ENCODE results near the gene EXOSC7. TPM values are rescaled to one million over a fixed set of nuclear protein-coding genes. Genes with fewer than 3 reads are reported as not detected.

EXOSC7 gene
- total and polyA plus RNA-seq, 2 of the 4 experiments (the other 2 are of a cell fraction): 61.6 to 62.2 TPM

- no peak overlapping the region for H3K56ac ChIP-seq (ENCODE audit: extremely low read depth, insufficient read depth, low read length)
- peaks cover 16% of the 10 kb centered on the region; the same call in 1 of the 2 replicates for H3K9me1 ChIP-seq (ENCODE audit: insufficient read depth, low read length)
- no peak overlapping the region for H3K23ac ChIP-seq (ENCODE audit: low read depth, low read length)
- no peaks in the 10 kb centered on the region for H3K9me3 ChIP-seq (ENCODE audit: control insufficient read depth, insufficient read depth, low read length)
- H4K5ac ChIP-seq (ENCODE audit: low read depth, low read length): no peak overlapping the region
- H4K91ac ChIP-seq (ENCODE audit: insufficient read depth, low read depth, low read length): no peak overlapping the region
- no peak overlapping the region for H4K8ac ChIP-seq (ENCODE audit: low read depth in 2 of 2, low read length in 2 of 2)
- H2BK5ac ChIP-seq (ENCODE audit: low read depth, low read length, poor library complexity, severe bottlenecking): no peak overlapping the region
- in situ Hi-C loops (cut with MboI; ENCODE audit: low sequenced_read_pairs): no loop called here
- H2BK120ac ChIP-seq (ENCODE audit: low read depth, low read length): no peak overlapping the region
- BruUV-seq (replicated peaks): no TSS peak
- no peak overlapping the region for H2BK15ac ChIP-seq (ENCODE audit: low read depth, low read length)
- peaks cover 0 to 5% of the 10 kb centered on the region in 2 experiments; a peak in 3 of 4 replicates for H3K79me1 ChIP-seq (ENCODE audit: low read depth in 1 of 2, low read length in 2 of 2)
- H3K4me1 ChIP-seq (ENCODE audit: control insufficient read depth, insufficient read depth, low read length): no peaks in the 10 kb centered on the region
- no peak overlapping the region for H3K4me2 ChIP-seq (ENCODE audit: low read depth, low read length)
- no peak overlapping the region for H2AFZ ChIP-seq (replicated peaks; ENCODE audit: low read length, poor library complexity)
- no peak for TF ChIP-seq BHLHE40 (IDR thresholded peaks at IDR 0.05; ENCODE audit: low read depth, low read length)
- TF ChIP-seq MAFK (IDR thresholded peaks at IDR 0.05; ENCODE audit: low read depth, low read length): no peak
- POLR2A ChIA-PET (ENCODE audit: unreplicated experiment): no interaction called here
- no peak overlapping the region for H3K4ac ChIP-seq (ENCODE audit: low read depth, low read length)
- H3K18ac ChIP-seq (ENCODE audit: low read depth, low read length): no peak overlapping the region
- H4K20me1 ChIP-seq (ENCODE audit: insufficient read depth, low read length): no peaks in the 10 kb centered on the region
- no peak overlapping the region for H2AK9ac ChIP-seq (replicated peaks; ENCODE audit: low read depth, low read length, poor library complexity)
- H3K36me3 ChIP-seq (ENCODE audit: control insufficient read depth, insufficient read depth, low read length): peaks cover 61% of the 10 kb centered on the region
- no peak overlapping the region for H3K14ac ChIP-seq (replicated peaks; ENCODE audit: low read depth, low read length)
- intact Hi-C loops (cut with micrococcal nuclease): no loop called here
- DNase-seq: no peak
- H3K9ac ChIP-seq (ENCODE audit: low read depth, low read length): no peak overlapping the region
- no peak overlapping the region for H3K27ac ChIP-seq (ENCODE audit: insufficient read depth, low read length)
- no peak overlapping the region for H2BK20ac ChIP-seq (ENCODE audit: low read depth, low read length)
- no peaks in the 10 kb centered on the region for H3K27me3 ChIP-seq (ENCODE audit: control insufficient read depth, insufficient read depth, low read length)
- ATAC-seq (ENCODE audit: low read depth): no peak
- H2AK5ac ChIP-seq (ENCODE audit: low read depth, low read length): no peak overlapping the region
- WGBS, 2 experiments (ENCODE audit: extremely low coverage in 2 of 2, insufficient read length in 1 of 2): 97% methylated on average over 3 of the region's 5 CpGs; no CpG with 5 or more reads in 1 of the 2 experiments
- dilution Hi-C loops (cut with HindIII; ENCODE audit: low sequenced_read_pairs, unreplicated experiment): no loop called here
- H3K4me3 ChIP-seq (ENCODE audit: insufficient read depth, low read depth, low read length): no peak overlapping the region
- CTCF ChIA-PET: no interaction called here
Measured at GRCh38 chr3:44929782-44930181, 46.3 kb upstream of the EXOSC7 start.

All from IMR-90 (cell line).